ENCODE results near the gene EFCAB8.
"Not testable (repeated sequence)": the region's sequence is repeated elsewhere in the genome, so short reads cannot be mapped to it uniquely, and the experiment has no call there.

The EFCAB8 gene

GRCh38 chr20:32842688-32843524 lies 15.8 kb upstream of the EFCAB8 start:
- no peak for DNase-seq

DNA sequence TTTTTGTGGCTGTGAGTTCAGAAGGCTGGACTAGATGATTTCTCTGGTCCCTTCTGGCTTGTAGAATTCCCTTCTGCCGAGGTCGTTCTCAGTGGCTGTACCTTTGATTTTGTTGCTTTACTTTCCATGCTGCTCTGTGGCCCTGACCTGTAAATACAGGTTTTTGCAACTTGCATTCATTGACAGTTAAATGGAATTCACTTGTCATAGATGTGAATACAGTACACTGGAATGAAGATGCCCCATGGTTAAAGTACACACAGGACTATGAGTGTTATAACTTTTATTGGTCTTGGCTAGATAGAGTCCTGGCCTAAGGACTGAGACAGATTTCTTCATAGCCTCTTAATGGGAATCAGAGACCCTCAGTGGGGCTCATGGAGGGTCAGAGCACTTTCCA lies 12.9 kb upstream of the EFCAB8 start:
- no peak for DNase-seq

DNA sequence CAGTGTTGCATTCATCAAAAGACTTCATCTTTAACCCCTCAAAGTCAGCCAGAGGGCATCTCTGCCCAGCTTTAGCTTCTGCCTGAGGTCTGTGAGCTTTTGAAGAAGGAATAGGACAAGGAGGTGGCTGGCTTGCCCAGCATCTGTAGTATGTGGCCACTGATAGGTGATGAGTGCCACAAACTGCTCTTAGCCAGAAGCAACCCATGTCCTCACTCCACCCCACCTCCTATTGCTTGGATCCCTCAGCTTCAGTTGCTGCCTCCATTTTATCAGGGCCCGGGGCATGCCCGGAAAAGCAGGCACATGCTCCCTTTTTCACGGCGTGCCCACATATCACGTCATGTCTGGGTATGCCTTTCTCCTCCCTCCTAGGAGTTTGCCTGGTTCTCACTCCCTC lies 11.9 kb upstream of the EFCAB8 start:
- DNase-seq, result no peak

- no peak for DNase-seq
Observed at GRCh38 chr20:32847964-32848363, 10.8 kb upstream of the EFCAB8 start.

DNA sequence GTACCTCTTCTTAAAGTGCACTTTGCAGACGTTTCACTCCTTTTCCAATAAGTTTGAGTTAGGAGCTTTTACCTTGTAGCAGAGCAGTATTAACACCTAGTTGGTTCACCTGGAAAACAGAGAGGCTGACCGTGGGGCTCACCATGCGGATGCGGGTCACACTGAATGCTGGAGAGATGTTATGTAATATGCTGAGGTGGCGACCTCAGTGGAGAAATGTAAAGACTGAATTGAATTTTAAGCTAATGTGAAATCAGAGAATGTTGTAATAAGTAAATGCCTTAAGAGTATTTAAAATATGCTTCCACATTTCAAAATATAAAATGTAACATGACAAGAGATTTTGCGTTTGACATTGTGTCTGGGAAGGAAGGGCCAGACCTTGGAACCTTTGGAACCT lies 9.9 kb upstream of the EFCAB8 start:
- no peak for DNase-seq

GRCh38 chr20:32849577-32849976 lies 9.1 kb upstream of the EFCAB8 start:
- DNase-seq, result no peak

DNA sequence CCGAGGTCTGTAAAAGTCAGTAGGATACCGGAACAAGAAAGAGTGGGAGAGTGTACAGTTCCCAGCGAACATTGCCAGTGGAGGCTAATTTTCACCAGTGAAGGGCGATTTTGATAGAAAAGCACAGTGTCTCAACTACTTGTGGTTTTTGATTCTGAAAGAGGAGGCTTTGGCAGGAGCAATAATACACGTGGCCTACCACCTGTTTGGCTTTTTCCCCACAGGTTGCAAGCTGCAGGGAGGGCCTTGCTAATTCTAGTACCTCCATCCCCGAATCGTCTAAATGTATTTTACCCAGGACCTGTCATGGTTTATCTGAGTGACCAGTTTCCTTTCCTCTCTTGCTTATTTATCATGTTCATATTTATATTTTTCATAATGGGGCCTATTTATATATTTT lies 3.3 kb upstream of the EFCAB8 start:
- no peak for DNase-seq

DNA sequence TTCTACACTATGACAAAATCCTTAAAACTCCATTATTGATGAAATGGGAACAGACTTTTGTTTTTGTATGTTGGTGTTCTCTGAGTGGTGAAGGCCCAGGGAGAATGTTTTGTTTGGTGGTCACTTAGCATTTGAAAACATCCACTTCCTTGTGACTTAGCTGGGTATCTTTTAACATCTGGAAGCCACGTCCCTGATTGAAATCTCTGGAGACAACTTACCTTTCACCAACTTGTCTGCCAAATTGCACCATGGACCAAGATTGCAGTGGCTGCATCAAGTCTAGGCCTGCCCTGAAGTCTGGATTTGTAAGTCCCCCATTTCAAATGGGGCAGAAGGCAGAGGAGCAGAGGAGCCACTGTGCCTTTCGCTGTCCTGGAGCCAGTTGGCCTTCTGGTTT lies 534 bp upstream of the EFCAB8 start:
- no peak for DNase-seq

DNA sequence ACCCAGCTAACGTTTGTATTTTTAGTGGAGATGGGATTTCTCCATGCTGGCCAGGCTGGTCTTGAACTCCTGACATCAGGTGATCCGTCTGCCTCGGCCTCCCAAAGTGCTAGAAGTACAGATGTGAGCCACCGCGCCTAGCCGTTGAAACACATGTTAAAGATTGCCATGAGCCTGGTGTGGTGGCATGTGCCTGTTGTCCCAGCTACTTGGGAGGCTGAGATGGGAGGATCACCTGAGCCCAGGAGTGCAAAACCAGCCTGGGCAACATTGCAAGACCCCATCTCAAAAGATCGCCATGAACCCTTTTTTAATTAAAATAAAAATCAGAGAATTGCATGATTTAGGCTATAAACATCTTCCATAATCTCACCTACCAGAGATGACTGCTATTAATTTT lies 2.7 kb downstream of the EFCAB8 start:
- no peak for DNase-seq

- no peak for DNase-seq
Observed at GRCh38 chr20:32869562-32869961, 10.8 kb downstream of the EFCAB8 start.

- not testable (repeated sequence) for DNase-seq
Observed at GRCh38 chr20:32870526-32870925, 11.8 kb downstream of the EFCAB8 start.

DNA sequence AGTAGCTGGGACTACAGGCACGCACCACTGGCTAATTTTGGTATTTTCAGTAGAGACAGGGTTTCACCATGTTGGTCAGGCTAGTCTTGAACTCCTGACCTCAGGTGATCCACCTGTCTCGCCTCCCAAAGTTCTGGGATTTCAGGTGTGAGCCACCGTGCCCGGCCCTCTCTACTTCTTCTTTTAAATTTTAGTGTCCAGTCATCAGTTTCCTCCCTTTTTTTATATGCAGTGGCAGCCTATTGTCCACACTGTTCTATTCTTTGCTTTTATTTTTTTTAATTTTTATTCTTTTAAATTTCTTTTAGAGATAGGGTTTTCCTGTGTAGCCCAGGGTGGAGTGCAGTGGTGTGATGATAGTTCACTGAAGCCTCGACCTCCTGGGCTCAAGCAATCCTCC lies 12.3 kb downstream of the EFCAB8 start:
- DNase-seq, result no peak

DNA sequence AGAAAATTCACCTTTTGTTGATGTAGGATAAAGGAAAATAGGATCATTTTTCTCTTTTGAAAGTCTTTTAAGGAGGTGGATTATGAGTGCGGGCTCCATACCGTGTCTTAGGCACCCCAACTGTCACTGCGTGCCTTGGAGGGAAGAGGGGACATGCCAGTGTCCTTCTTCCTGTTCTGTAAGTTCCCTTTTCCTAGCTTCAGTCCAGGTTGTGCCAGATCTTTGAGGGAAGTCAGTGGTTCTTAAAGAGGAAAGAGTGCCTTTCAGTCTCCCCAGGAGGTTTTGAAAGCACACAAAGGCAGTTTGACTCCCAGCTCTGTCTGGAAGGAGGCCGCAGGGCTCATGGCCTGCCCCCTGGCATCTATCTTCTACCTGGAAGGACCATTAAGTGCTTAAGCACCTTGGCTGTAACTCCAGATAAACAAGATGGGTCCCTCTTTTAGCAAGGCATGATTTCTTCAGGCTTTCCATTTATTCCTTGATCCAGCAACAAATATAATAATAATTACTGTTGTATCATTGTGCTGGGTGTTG lies 13.0 kb downstream of the EFCAB8 start:
- no peak for DNase-seq

- no peak for DNase-seq
Observed at GRCh38 chr20:32872266-32872665, 13.5 kb downstream of the EFCAB8 start.

- DNase-seq, result no peak
Observed at GRCh38 chr20:32875673-32876072, 16.9 kb downstream of the EFCAB8 start.

- no peak for DNase-seq
Observed at GRCh38 chr20:32877507-32877906, 18.8 kb downstream of the EFCAB8 start.

- no peak for DNase-seq
Observed at GRCh38 chr20:32878820-32879219, 20.1 kb downstream of the EFCAB8 start.

DNA sequence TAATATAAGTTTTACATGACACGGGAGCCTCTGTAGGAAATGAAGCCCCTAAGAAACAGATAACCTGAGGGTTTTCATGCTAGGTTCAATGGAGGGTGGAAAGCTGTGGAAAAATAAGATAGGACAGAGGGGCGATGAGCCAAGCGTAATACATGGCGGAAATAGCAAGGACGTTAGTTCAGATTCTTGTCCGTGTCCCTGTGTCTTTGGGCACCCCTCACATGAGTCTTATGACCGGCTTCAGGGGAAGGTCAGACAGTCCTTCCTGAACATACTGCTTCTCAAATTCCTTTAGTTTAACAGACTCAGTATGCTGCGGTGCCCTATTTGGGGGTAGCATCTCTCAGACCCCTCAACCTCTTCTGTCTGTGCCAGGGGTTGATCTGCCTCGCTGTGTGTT lies 20.8 kb downstream of the EFCAB8 start:
- DNase-seq, result no peak

DNA sequence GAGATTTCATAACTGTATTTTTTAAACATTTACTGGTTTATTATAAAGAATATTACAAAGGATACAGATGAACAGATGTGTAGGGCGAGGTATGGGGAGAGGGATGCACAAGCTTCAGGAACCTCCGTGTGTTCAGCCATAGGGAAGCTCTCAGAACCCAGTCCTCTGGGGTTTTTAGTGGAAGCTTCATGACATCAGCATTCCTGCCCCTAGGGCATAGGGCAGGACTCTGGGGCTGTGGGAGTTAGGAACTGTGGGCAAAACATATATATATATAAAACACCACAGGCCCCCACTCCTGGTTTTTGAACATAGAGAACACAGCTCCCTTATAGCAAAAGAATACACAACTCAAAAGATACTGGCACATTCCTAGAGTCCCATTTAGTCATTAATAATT lies 21.9 kb downstream of the EFCAB8 start:
- no peak for DNase-seq

- no peak for DNase-seq
Observed at GRCh38 chr20:32883081-32883480, 24.4 kb downstream of the EFCAB8 start.

DNA sequence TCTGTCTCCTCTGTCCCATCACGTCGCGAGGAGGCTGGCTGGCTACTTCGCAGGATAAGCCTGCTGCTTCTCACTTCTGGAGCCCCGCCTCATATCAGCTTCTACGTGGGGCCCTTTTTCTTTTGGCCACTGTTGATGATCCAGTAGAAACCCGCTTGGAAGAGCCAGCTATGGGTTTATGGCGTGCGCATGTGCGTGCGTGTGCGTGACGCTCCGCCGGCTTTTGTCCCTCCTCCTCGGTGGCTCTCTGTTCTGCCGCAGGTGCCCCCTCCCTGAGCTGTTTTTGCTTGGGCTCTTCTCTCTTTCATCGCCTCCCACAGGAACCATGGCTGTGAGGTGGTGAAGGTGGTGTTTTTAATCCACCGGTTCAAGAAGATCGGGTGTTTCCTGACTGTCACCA lies 26.5 kb downstream of the EFCAB8 start:
- DNase-seq, result no peak

DNA sequence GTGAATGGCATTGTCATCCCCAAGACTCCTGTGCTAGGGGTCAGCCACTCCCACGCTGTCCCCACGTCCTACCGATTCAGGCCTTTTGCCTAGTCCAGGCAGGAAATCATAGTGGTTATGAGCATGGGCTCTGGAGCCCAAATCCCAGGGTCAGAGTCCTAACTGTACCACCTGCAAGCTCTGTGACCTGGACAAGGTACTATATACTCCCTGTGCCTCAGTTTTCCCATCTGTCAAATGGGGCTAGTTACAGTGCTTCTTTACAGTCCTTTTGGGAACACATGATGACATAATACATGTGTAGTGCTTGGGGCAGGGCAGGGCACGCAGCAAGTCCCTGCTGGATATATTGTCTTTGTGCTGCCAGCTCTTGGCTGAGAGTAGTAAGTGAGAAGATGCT lies 27.2 kb downstream of the EFCAB8 start:
- DNase-seq, result no peak

DNA sequence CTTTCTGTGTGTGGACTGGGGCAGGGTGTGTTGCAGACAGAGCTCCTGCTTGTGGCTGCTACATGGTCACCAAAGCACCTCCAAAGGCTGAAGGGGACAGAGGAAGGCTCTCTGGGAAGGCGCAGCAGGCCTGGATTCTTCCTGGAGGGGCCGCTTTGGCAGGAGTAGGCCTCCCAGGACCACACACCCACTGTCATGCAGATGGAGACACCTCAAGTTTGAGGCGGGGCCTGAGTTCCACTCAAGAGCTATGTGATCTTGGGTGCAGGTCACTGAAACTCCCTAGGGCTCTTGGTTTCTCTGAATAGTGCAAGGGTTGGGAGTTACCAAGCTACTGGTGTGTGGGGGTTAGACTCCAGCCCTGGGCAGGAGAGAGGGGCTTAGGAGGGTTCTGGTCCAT lies 27.9 kb downstream of the EFCAB8 start:
- no peak for DNase-seq

GRCh38 chr20:32887492-32887891 lies 28.8 kb downstream of the EFCAB8 start:
- DNase-seq, result no peak

- DNase-seq, result no peak
Observed at GRCh38 chr20:32888636-32889035, 29.9 kb downstream of the EFCAB8 start.
